BLaER1 treated with 17β-estradiol and CSF1 and Interleukin-3, amounts not matched to agents 10 nM and 100 nM (cell line): ENCODE data around the gene CDC37L1.
"Not testable (repeated sequence)": the region's sequence is repeated elsewhere in the genome, so short reads cannot be mapped to it uniquely, and the experiment has no call there.

Source experiments
- H3K27ac ChIP-seq, 11 experiments: shearing (Covaris generic); formaldehyde crosslinking; 2 replicates each; pipeline ENCODE4 v1.8.1; 2022
- H3K27me3 ChIP-seq, 11 experiments: shearing (Covaris generic); formaldehyde crosslinking; 2 replicates each; pipeline ENCODE4 v1.8.1; 2022
- H3K36me3 ChIP-seq, 11 experiments: shearing (Covaris generic); formaldehyde crosslinking; 2 replicates each; pipeline ENCODE4 v1.8.1; 2022
- H3K4me1 ChIP-seq, 10 experiments: shearing (Covaris generic); formaldehyde crosslinking; 2 replicates each; pipeline ENCODE4 v1.8.1; 2022
- H3K4me2 ChIP-seq, 11 experiments: shearing (Covaris generic); formaldehyde crosslinking; 2 replicates each; pipeline ENCODE4 v1.8.1; 2022
- H3K4me3 ChIP-seq, 10 experiments: shearing (Covaris generic); formaldehyde crosslinking; 2 replicates each; pipeline ENCODE4 v1.8.1; 2022
- H3K9ac ChIP-seq, 11 experiments: shearing (Covaris generic); formaldehyde crosslinking; 2 replicates each; pipeline ENCODE4 v1.8.1; 2022
- H3K9me3 ChIP-seq, 11 experiments: shearing (Covaris generic); formaldehyde crosslinking; replicated peaks in 1 of 11; 2 replicates each; pipeline ENCODE4 v1.8.1; 2022
- H4K20me1 ChIP-seq, 11 experiments: shearing (Covaris generic); formaldehyde crosslinking; 2 replicates each; pipeline ENCODE4 v1.8.1; 2022
- Cebpa-rat ChIP-seq, 11 experiments: shearing (Covaris generic); IDR thresholded peaks; 2 replicates each; pipeline ENCODE4 v1.8.1; 2022

The CDC37L1 gene

DNA sequence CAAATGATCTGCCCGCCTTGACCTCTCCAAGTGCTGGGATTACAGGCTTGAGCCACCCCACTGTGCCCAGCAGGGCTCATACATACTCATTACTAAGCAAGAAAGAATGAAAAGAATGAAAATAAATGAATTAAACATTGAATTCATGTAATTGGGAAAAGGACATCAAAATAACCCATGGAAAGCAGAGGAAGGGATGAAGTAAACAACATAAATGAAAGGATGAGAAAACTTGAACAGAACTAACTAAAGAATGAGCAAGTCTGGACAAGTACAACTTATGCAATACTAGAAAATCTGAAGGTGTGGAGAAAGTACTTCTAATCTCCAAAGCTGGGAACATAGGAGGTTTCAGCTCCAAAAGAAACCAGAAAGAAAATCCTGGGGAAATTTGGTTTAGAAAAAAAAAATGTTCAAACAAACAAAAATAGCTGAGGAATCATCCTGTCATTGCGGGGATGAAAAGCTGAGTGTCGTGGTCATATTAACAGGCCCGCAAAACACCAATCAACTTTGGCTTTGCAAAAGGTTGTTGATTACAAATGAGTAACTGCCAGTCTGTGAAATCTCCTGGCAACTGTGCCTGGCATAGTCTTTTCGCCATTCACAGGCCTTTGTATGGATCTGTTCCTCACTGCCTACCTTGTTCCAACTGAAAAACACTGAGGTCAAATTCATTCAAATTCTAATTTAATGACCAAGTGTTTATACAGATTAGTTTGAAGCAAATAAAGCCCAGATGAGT is 63.9 kb downstream of the CDC37L1 start:
- no peak for TF ChIP-seq Cebpa-rat (IDR thresholded peaks at IDR 0.05)
- H3K4me3 ChIP-seq, result no peak overlapping the region
- no peak overlapping the region for H3K9ac ChIP-seq
- H3K27ac ChIP-seq, result no peak overlapping the region
- no peaks in the 10 kb centered on the region for H3K27me3 ChIP-seq
- peaks cover 0 to 13% (median 0%) of the 10 kb centered on the region in 11 experiments; a peak in 6 of 22 replicates for H4K20me1 ChIP-seq
- no peak overlapping the region for H3K4me2 ChIP-seq
- 0 out of 22 replicates have a peak, but pooled peaks cover 0 to 8% (median 0%) of the 10 kb centered on the region in 11 experiments for H3K36me3 ChIP-seq
- no peaks in the 10 kb centered on the region for H3K9me3 ChIP-seq
- H3K4me1 ChIP-seq, result peaks cover 15 to 25% (median 20%) of the 10 kb centered on the region in 10 experiments

GRCh38 chr9:4746278-4747030 is 67.1 kb downstream of the CDC37L1 start:
- peaks cover 0 to 9% (median 7%) of the 10 kb centered on the region in 10 experiments; a peak in 7 of 20 replicates for H3K4me1 ChIP-seq
- H3K4me3 ChIP-seq, result no peak overlapping the region
- no peaks in the 10 kb centered on the region for H4K20me1 ChIP-seq
- H3K36me3 ChIP-seq, result no peaks in the 10 kb centered on the region
- H3K4me2 ChIP-seq, result no peak overlapping the region
- H3K9me3 ChIP-seq, result no peaks in the 10 kb centered on the region
- no peak for TF ChIP-seq Cebpa-rat (IDR thresholded peaks at IDR 0.05)
- H3K27ac ChIP-seq, result no peak overlapping the region
- no peaks in the 10 kb centered on the region for H3K27me3 ChIP-seq
- H3K9ac ChIP-seq, result no peak overlapping the region

DNA sequence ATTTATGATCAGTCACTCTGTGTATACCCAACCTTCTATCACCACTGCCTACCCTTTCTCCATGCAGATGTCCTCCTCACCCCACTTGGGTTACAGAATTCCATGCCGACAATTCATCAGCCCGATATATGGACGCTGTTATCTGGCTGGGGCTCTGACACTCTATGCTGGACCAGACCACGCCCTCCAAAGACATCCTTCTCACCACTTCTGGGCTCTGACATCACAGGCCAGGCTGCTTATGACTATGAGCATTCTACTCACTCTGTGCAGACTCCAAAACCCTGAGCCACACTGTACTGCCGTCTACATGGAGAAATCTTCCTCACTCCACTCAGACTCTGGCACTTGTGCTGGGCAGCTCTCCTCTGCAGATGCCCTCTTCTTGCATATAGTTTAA is 69.2 kb downstream of the CDC37L1 start:
- Histone ChIP-seq H3K4me2 (no peak overlapping the region), H3K27ac (no peak overlapping the region), H3K4me1 (no peaks in the 10 kb centered on the region), H4K20me1 (no peaks in the 10 kb centered on the region), H3K9me3 (no peaks in the 10 kb centered on the region), H3K36me3 (no peaks in the 10 kb centered on the region), H3K9ac (no peak overlapping the region), H3K4me3 (no peak overlapping the region), H3K27me3 (no peaks in the 10 kb centered on the region)
- TF ChIP-seq Cebpa-rat (IDR thresholded peaks at IDR 0.05), result no peak

GRCh38 chr9:4750023-4750673 is 70.8 kb downstream of the CDC37L1 start:
- no peak overlapping the region for H3K4me3 ChIP-seq
- no peaks in the 10 kb centered on the region for H4K20me1 ChIP-seq
- H3K36me3 ChIP-seq, result no peaks in the 10 kb centered on the region
- H3K9ac ChIP-seq, result no peak overlapping the region
- H3K27ac ChIP-seq, result no peak overlapping the region
- H3K9me3 ChIP-seq, result no peaks in the 10 kb centered on the region
- no peak overlapping the region for H3K4me2 ChIP-seq
- no peak for TF ChIP-seq Cebpa-rat (IDR thresholded peaks at IDR 0.05)
- H3K27me3 ChIP-seq, result no peaks in the 10 kb centered on the region
- peaks cover 10 to 14% (median 12%) of the 10 kb centered on the region in 10 experiments; a peak in 18 of 20 replicates for H3K4me1 ChIP-seq

DNA sequence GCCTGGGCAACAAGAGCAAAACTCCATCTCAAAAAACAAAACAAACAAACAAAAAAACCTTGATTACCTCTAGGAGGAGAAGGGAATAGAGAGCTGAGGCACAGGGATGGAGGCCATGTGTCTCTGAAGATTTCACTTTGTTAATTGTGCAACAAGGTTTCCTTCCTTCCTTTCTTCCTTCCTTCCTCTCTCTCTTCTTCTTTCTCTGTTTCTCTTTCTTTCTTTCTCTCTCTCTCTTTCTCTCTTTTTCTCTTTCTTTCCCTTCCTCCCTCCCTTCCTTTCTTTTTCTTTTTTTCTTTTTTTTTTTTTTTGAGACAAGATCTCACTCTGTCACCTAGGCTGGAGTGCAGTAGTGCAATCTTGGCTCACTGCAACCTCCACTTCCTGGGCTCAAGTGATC is 75.2 kb downstream of the CDC37L1 start:
- Histone ChIP-seq H3K27ac (peak overlapping the region in 1 of 11 experiments; percentile 24; a peak in 1 of 22 replicates), H3K4me2 (peak overlapping the region; percentile 12 to 71 (median 45); a peak in 20 of 22 replicates), H3K4me1 (peaks cover 13 to 28% (median 21%) of the 10 kb centered on the region in 10 experiments; a peak in 18 of 20 replicates)
- H3K36me3 ChIP-seq, H3K4me3 ChIP-seq, H3K9me3 ChIP-seq, H3K9ac ChIP-seq, H3K27me3 ChIP-seq, H4K20me1 ChIP-seq: not testable (repeated sequence)

DNA sequence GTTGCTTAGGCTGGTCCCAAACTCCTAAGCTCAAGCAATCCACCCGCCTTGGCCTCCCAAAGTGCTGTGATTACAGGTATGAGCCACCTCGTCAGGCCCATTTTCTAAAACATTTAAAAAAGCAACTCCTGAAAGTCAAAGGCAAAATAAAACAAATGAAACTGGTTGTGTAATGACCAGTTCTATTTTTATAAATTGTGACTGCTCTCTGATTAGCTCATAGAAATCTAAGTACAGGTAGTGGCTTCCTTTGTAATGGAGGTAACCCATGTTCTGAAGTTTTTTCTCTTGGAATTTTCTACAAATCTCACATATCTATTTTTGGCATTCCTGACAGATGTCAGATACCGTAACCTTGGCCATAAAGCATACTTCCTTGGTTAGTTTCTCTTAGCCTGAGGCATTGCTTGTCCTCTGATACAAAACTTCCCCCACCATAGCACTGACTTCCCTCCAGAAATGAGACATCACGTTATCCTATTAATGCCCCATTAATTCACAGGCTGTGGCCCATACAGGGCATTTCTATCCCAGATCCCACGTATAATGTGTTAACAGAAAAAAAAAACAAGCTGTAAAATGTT is 75.7 kb downstream of the CDC37L1 start:
- Histone ChIP-seq H3K9ac (no peak overlapping the region), H3K9me3 (no peaks in the 10 kb centered on the region), H3K4me3 (no peak overlapping the region), H3K27ac (peak overlapping the region in 1 of 11 experiments; percentile 21; a peak in 2 of 22 replicates), H3K27me3 (no peaks in the 10 kb centered on the region), H4K20me1 (no peaks in the 10 kb centered on the region), H3K4me1 (peaks cover 13 to 34% (median 27%) of the 10 kb centered on the region in 10 experiments; a peak in 18 of 20 replicates), H3K36me3 (no peaks in the 10 kb centered on the region), H3K4me2 (peak overlapping the region; percentile 12 to 71 (median 38); a peak in 19 of 22 replicates)
- TF ChIP-seq Cebpa-rat (IDR thresholded peaks at IDR 0.05), result no peak

DNA sequence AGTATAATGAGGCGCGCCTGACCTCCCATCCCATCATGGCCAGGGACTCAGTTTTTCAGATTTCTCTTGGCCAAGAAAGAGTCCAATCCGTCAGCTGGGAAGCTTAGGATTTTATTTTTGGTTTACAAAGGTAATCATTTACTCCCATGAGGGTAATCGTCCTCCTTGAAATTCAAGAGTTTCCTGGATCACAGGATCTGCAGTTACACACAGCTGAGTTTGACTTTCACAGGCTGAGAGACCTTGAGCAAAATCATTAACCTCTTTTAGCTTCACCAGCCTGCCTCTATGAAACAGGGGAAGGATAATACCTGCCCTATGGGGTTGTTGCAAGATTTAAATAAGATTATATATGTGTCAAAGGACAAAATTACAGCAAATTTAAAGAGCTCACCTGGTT is 77.1 kb downstream of the CDC37L1 start:
- H3K4me1 ChIP-seq, result peaks cover 13 to 47% (median 36%) of the 10 kb centered on the region in 10 experiments; a peak in 18 of 20 replicates
- H3K9ac ChIP-seq, result 0 out of 22 replicates have a peak overlapping the region, but pooled peaks of 1 of the 11 experiments have one; percentile 4

More for the DNA sequence above, 77.1 kb downstream of the CDC37L1 start:
- no peaks in the 10 kb centered on the region for H3K9me3 ChIP-seq
- H3K27ac ChIP-seq, result no peak overlapping the region
- H3K4me3 ChIP-seq, result no peak overlapping the region
- TF ChIP-seq Cebpa-rat (IDR thresholded peaks at IDR 0.05), result no peak
- no peaks in the 10 kb centered on the region for H4K20me1 ChIP-seq
- 0 out of 22 replicates have a peak overlapping the region, but pooled peaks of 2 of the 11 experiments have one; percentile 4 for H3K4me2 ChIP-seq
- no peaks in the 10 kb centered on the region for H3K27me3 ChIP-seq
- H3K36me3 ChIP-seq, result no peaks in the 10 kb centered on the region
